ENCODE data around the gene GSC2. TPM values are rescaled to one million over a fixed set of nuclear protein-coding genes. Genes with fewer than 3 reads are reported as not detected.

Gene GSC2
- total and polyA plus RNA-seq, 2 of the 8 experiments (the other 6 are each of a cell fraction or from before 2014, with no cell fraction given): 0.17 to 0.48 TPM

DNA sequence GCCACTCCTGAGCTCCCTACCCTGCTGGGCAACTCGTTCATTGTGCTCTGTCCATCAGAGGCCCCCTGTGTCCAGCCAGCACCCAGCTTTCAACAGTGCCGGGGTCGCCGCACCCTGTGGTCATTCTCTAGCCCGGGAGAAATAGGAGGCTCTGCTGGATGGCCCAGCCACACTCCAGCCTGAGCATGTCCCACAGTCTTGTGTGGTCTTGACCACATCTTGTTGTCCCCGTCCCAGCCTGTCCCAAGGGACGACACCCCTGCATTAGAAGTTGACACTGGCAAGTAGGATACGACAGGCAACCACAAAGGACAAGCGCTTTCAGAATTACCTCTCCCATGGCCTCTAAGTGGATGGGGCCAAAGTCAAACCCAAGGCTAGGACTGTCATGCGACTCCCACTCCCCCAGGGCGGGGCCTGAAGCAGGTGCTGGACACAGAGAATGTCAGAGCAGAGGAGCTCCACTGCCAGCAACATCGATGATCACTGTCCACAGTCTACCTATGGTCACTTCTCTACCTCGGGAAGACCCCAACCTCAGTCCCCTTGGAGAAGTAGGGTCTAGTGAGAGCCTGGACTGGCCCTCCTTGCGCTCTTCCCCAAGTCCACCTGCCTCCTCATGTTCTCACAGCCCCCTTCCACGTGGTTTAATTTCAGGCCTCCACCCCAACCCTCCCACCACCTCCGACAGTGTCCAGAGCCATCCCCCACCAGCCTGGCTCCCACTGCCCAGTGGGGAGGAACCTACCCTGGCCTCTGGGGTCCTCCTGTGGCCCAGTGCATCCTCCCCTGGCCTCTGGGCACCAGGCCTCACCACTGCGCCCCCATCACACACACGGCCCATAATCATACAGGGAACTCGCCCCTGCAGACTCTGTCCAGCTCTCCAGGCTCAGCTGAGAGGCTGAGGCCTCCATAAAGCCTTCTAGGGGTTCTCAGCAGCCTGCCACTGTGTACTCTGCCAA lies 23.5 kb downstream of the GSC2 start (continued):
- TF ChIP-seq, protein P1, sequence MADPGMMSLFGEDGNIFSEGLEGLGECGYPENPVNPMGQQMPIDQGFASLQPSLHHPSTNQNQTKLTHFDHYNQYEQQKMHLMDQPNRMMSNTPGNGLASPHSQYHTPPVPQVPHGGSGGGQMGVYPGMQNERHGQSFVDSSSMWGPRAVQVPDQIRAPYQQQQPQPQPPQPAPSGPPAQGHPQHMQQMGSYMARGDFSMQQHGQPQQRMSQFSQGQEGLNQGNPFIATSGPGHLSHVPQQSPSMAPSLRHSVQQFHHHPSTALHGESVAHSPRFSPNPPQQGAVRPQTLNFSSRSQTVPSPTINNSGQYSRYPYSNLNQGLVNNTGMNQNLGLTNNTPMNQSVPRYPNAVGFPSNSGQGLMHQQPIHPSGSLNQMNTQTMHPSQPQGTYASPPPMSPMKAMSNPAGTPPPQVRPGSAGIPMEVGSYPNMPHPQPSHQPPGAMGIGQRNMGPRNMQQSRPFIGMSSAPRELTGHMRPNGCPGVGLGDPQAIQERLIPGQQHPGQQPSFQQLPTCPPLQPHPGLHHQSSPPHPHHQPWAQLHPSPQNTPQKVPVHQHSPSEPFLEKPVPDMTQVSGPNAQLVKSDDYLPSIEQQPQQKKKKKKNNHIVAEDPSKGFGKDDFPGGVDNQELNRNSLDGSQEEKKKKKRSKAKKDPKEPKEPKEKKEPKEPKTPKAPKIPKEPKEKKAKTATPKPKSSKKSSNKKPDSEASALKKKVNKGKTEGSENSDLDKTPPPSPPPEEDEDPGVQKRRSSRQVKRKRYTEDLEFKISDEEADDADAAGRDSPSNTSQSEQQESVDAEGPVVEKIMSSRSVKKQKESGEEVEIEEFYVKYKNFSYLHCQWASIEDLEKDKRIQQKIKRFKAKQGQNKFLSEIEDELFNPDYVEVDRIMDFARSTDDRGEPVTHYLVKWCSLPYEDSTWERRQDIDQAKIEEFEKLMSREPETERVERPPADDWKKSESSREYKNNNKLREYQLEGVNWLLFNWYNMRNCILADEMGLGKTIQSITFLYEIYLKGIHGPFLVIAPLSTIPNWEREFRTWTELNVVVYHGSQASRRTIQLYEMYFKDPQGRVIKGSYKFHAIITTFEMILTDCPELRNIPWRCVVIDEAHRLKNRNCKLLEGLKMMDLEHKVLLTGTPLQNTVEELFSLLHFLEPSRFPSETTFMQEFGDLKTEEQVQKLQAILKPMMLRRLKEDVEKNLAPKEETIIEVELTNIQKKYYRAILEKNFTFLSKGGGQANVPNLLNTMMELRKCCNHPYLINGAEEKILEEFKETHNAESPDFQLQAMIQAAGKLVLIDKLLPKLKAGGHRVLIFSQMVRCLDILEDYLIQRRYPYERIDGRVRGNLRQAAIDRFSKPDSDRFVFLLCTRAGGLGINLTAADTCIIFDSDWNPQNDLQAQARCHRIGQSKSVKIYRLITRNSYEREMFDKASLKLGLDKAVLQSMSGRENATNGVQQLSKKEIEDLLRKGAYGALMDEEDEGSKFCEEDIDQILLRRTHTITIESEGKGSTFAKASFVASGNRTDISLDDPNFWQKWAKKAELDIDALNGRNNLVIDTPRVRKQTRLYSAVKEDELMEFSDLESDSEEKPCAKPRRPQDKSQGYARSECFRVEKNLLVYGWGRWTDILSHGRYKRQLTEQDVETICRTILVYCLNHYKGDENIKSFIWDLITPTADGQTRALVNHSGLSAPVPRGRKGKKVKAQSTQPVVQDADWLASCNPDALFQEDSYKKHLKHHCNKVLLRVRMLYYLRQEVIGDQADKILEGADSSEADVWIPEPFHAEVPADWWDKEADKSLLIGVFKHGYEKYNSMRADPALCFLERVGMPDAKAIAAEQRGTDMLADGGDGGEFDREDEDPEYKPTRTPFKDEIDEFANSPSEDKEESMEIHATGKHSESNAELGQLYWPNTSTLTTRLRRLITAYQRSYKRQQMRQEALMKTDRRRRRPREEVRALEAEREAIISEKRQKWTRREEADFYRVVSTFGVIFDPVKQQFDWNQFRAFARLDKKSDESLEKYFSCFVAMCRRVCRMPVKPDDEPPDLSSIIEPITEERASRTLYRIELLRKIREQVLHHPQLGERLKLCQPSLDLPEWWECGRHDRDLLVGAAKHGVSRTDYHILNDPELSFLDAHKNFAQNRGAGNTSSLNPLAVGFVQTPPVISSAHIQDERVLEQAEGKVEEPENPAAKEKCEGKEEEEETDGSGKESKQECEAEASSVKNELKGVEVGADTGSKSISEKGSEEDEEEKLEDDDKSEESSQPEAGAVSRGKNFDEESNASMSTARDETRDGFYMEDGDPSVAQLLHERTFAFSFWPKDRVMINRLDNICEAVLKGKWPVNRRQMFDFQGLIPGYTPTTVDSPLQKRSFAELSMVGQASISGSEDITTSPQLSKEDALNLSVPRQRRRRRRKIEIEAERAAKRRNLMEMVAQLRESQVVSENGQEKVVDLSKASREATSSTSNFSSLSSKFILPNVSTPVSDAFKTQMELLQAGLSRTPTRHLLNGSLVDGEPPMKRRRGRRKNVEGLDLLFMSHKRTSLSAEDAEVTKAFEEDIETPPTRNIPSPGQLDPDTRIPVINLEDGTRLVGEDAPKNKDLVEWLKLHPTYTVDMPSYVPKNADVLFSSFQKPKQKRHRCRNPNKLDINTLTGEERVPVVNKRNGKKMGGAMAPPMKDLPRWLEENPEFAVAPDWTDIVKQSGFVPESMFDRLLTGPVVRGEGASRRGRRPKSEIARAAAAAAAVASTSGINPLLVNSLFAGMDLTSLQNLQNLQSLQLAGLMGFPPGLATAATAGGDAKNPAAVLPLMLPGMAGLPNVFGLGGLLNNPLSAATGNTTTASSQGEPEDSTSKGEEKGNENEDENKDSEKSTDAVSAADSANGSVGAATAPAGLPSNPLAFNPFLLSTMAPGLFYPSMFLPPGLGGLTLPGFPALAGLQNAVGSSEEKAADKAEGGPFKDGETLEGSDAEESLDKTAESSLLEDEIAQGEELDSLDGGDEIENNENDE (IDR thresholded peaks at IDR 0.05; ENCODE audit: insufficient replicate concordance, low read length): no peak
- TF ChIP-seq EZH2 (IDR thresholded peaks at IDR 0.05; ENCODE audit: low read depth, low read length, severe bottlenecking) (no peak), BCL11A (IDR thresholded peaks at IDR 0.05; ENCODE audit: low read depth in 2 of 2, low read length in 2 of 2) (no peak), POU5F1 (IDR thresholded peaks at IDR 0.05; ENCODE audit: low read depth, low read length) (no peak), POLR2AphosphoS5 (IDR thresholded peaks at IDR 0.05; ENCODE audit: low read depth, low read length) (no peak), SP2 (IDR thresholded peaks at IDR 0.05; ENCODE audit: low read length) (no peak), SUZ12 (IDR thresholded peaks at IDR 0.05; ENCODE audit: low read length) (no peak), TEAD4 (IDR thresholded peaks at IDR 0.05; ENCODE audit: low read depth, low read length) (no peak), HDAC6 (IDR thresholded peaks at IDR 0.05; ENCODE audit: low read depth, low read length) (no peak), KDM5A (IDR thresholded peaks at IDR 0.05; ENCODE audit: low read length) (no peak)

Measured in H1 (cell line).